Ramos (cell line): Measurements from ENCODE around the gene TMEM47.

Source experiments
- in situ Hi-C: fragments of 300-500 bp; cut with MboI; formaldehyde crosslinking; loops from one replicate; pipeline ENCODE4 v1.14.3; 2022; ENCODE audit warnings: low sequenced_read_pairs; ENCODE audit not compliant: unreplicated experiment

Gene TMEM47

DNA sequence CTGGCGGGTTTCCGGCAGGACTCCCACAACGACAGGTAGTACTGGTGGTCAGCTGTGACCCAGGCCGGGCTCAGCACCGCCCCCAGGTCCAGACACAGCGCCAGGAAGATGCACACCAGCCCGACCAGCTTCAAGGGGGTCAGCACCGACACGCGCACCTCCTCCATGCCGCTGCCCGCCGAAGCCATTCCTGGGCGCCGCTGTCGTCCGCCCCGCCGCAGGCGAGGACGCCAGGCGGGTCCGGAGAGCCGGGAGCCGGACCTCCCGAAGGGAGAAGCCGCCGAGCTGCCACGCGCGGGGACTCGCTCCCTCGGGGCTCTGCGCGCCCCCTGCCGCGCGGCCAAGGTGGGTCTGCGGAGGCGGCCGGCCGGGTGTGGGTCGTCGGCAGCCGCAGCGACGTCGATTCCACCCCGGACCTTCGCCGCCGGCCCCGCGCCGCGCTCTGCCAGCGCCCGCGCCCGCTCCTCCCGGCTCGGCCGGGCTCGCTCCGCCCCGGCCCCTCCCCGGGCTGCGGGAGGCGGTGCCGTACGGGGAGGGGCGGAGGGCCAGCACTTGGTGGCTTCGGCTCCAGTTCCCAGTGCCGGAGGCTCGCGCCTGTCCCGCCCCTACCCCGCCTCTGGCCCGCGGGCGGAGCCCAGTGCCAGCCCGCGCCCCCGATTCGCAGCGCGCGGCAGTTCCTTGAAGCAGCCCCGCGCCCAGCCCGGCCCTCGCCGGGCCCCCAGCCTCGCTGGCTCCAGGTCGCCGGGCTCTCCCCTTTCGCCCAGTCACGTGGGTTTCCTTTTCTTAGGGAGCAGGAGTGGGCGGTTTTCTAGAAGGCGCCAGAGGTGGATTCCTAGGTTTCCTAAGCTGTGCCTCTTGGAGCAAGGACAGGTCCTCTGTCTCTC is at the start of gene TMEM47:
TSS of gene TMEM47 (minus strand) at position 444 of the 884 bp plus-strand sequence. CDS start at position 188, 256 bp downstream.
- in situ Hi-C loops, result no loop called here

DNA sequence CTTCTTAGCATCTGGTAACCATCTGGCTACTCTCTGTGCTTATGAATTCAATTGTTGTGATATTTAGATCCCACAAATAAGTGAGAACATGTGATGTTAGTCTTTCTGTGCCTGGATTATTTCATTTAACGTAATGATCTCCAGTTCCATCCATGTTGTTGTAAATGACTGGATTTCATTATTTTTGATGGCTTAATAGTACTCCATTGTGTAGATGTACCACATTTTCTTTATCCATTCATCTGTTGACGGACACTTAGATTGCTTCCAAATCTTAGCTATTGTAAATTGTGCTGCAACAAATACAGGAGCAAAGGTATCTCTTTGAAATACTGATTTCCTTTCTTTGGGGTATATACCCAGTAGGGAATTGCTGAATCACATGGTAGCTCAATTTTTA is 30.0 kb upstream of the TMEM47 start:
- in situ Hi-C loops, result no loop called here

GRCh38 chrX:34659575-34659974 is 2.5 kb upstream of the TMEM47 start:
- in situ Hi-C loops, result no loop called here

GRCh38 chrX:34658326-34658725 is 1.2 kb upstream of the TMEM47 start:
- in situ Hi-C loops, result no loop called here

- in situ Hi-C loops, result no loop called here
Observed at GRCh38 chrX:34657726-34658070, 613 bp upstream of the TMEM47 start.

- in situ Hi-C loops, result no loop called here
Observed at GRCh38 chrX:34656467-34656841, 631 bp downstream of the TMEM47 start.

GRCh38 chrX:34655501-34656455 is 1.3 kb downstream of the TMEM47 start:
- in situ Hi-C loops, result no loop called here

GRCh38 chrX:34654696-34655490 is 2.2 kb downstream of the TMEM47 start:
- in situ Hi-C loops, result no loop called here

- in situ Hi-C loops, result no loop called here
Observed at GRCh38 chrX:34653811-34654210, 3.3 kb downstream of the TMEM47 start.

- in situ Hi-C loops, result no loop called here
Observed at GRCh38 chrX:34642849-34643248, 14.2 kb downstream of the TMEM47 start.

GRCh38 chrX:34638116-34638515 is 19.0 kb downstream of the TMEM47 start:
- in situ Hi-C loops, result no loop called here

- in situ Hi-C loops, result no loop called here
Observed at GRCh38 chrX:34634349-34634748, 22.7 kb downstream of the TMEM47 start.

DNA sequence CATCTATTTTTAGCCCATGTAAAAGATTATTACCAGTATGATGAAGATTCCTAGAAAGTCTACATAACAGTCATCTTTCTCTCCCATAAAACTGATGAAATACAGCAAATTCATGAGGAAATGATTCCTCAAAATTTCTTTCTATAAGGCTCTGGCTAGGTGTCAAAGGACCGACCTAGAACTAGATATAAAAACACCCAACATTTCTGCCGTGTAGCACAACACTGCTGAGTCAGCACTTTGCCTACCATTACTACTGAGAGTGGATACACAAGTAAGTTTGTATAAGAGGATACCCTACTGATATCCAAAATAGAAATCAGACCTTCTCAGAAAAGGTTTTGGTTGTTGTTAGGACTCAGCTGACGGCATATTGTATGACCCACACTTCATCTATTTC is 24.7 kb downstream of the TMEM47 start:
- in situ Hi-C loops, result no loop called here

- in situ Hi-C loops, result no loop called here
Observed at GRCh38 chrX:34631479-34632220, 25.4 kb downstream of the TMEM47 start.

DNA sequence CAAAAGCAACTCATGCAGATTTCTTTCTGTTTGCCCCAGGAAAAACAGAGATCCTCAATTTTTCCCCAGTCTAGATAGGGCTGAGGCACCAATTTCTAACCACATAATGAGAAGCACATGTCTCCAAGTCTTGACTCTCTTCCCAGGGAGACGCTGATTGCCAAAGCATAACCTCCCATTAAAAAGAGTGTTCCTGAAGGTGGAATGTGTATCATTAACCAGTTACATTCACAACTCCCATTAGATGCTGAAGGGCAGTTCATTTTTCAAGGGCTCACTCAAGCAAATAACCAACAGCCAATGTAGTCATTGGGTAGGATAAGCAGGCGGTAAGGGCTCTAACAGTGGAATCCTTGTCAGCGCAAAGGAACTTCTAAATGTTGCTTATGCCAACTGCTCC is 27.5 kb downstream of the TMEM47 start:
- in situ Hi-C loops, result no loop called here

DNA sequence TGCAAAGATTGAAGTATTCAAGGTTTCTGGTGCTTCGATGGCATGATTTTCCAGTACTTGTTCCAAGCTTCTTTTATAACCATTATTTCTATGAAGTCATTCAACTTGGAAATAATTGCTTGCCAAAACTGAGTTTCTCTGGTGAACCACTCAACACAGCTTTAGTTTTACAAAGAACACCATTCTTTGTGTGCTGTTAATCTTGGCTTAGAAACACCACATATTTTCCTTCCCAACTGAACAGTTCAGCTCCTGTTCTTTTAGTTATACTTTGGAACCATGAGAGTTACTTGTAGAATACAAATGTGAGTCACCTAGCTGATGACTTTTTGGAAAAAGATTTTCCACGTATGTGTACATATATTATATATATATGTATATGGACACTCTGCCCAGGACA is 32.7 kb downstream of the TMEM47 start:
- in situ Hi-C loops, result no loop called here

GRCh38 chrX:34619920-34620319 is 37.2 kb downstream of the TMEM47 start:
- in situ Hi-C loops, result no loop called here

- in situ Hi-C loops, result no loop called here
Observed at GRCh38 chrX:34612036-34612435, 45.0 kb downstream of the TMEM47 start.

GRCh38 chrX:34598362-34598761 is 58.7 kb downstream of the TMEM47 start:
- in situ Hi-C loops, result no loop called here

DNA sequence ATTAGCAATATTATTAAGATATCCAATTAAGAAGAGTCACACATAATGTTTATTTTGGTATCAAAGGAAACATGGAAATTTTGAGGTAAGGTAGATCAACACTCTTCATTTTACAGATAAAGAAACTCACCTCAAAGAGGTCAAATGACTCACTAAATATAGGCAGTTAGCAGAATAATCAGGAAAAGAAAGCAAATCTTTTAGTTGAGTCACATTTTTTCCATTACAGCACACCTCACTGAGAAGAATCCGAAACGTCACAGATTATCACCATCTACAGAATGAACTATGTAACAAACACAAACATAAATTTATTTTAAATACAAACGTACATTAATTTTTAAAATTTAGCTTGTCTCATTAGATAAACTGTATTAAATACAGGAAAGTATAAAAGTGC is 70.1 kb downstream of the TMEM47 start:
- in situ Hi-C loops, result no loop called here
